HepG2 (cell line): ENCODE results near the gene DENND4C. TPM values are rescaled to one million over a fixed set of nuclear protein-coding genes. Genes with fewer than 3 reads are reported as not detected.
"Not testable (repeated sequence)": the region's sequence is repeated elsewhere in the genome, so short reads cannot be mapped to it uniquely, and the experiment has no call there.

Experiments
- ATAC-seq: fragments of 200-7000 bp; cut with Tn5 transposase; 3 replicates; pipeline ENCODE4 v1.9.1; 2020; ENCODE audit warnings: mild to moderate bottlenecking, moderate library complexity
- BruUV-seq: library from RNA; stranded (reverse); fragments of 400-500 nt; replicated peaks from 2 replicates; lab custom pipeline; 2021; lab: Mats Ljungman, UMichigan
- CTCF ChIA-PET: fragments of 300-600 bp; formaldehyde crosslinking; extraction: SDS; loops from one replicate; lab custom pipeline; 2021; ENCODE audit warnings: low total read pairs, inconsistent platforms, low intra/inter-chr PET ratio; lab: Yijun Ruan, JAX
- POLR2A ChIA-PET: fragments of 350-600 bp; sonication (Branson Sonifier 250); formaldehyde crosslinking; loops from one replicate; lab custom pipeline; 2020; ENCODE audit warnings: antibody characterized with exemption, inconsistent platforms; lab: Yijun Ruan, JAX
- DNase-seq: peaks from one replicate; pipeline ENCODE4 v3.0.0-alpha.2; 2015; ENCODE audit warnings: low spot score
- FAIRE-seq: peaks from 3 replicates; lab custom pipeline; 2011; peaks lifted over from hg19 to GRCh38; lab: Jason Lieb, UNC
- H2AFZ ChIP-seq: one replicate; pipeline ENCODE4 v1.6.1; 2011; ENCODE audit warnings: low read length, inconsistent platforms
- H3K27ac ChIP-seq: fragments of 300-600 bp; 3 replicates; pipeline ENCODE4 v1.8.0; 2011; ENCODE audit warnings: mixed run types, mild to moderate bottlenecking, mixed read lengths, low read length, inconsistent platforms; ENCODE audit not compliant: insufficient read depth; ENCODE audit errors: extremely low read length
- H3K27me3 ChIP-seq, 2 experiments: fragments of 200-600 bp in 1 of 2; 2 replicates in 1 of 2; 3 replicates in 1 of 2; pipeline versions ENCODE4 v1.6.0 to v1.8.0; 2011; ENCODE audit warnings: low read length in 2 of 2, mild to moderate bottlenecking in 2 of 2, moderate library complexity in 2 of 2, inconsistent platforms in 1 of 2; ENCODE audit not compliant: insufficient read depth in 2 of 2, control insufficient read depth in 1 of 2
- H3K36me3 ChIP-seq, 2 experiments: fragments of 200-600 bp in 1 of 2; replicated peaks in 1 of 2; 2 replicates in 1 of 2; 3 replicates in 1 of 2; pipeline versions ENCODE4 v1.5.1 to v1.8.0; 2011; ENCODE audit warnings: low read length in 2 of 2, inconsistent platforms in 1 of 2; ENCODE audit not compliant: insufficient read depth in 2 of 2, control insufficient read depth in 1 of 2
- H3K4me1 ChIP-seq: 2 replicates; pipeline ENCODE4 v1.5.1; 2012; ENCODE audit warnings: low read length, inconsistent platforms; ENCODE audit not compliant: insufficient read depth
- H3K4me2 ChIP-seq: 2 replicates; pipeline ENCODE4 v1.6.0; 2011; ENCODE audit warnings: low read depth, low read length, inconsistent platforms
- H3K4me3 ChIP-seq, 3 experiments: fragments of 200-600 bp in 1 of 3; sonication (generic), shearing (Covaris generic) in 1 of 3; replicated peaks in 1 of 3; 2 replicates each; pipeline ENCODE4 v1.5.1; 2011 to 2016; ENCODE audit warnings: low read length in 3 of 3, inconsistent platforms in 2 of 3, low read depth in 2 of 3, mild to moderate bottlenecking in 2 of 3, control low read depth in 1 of 3, mixed read lengths in 1 of 3; ENCODE audit not compliant: insufficient read depth in 1 of 3
- H3K79me2 ChIP-seq: one replicate; pipeline ENCODE4 v1.6.1; 2011; ENCODE audit warnings: low read length, inconsistent platforms; ENCODE audit not compliant: insufficient read depth
- H3K9ac ChIP-seq: 2 replicates; pipeline ENCODE4 v1.6.0; 2011; ENCODE audit warnings: mild to moderate bottlenecking, low read depth, low read length, inconsistent platforms; ENCODE audit not compliant: insufficient read depth
- H3K9me3 ChIP-seq: 2 replicates; pipeline ENCODE4 v1.5.1; 2012; ENCODE audit warnings: mild to moderate bottlenecking, low read length
- H4K20me1 ChIP-seq: 2 replicates; pipeline ENCODE4 v1.6.0; 2011; ENCODE audit warnings: inconsistent platforms, mild to moderate bottlenecking, low read length, moderate library complexity; ENCODE audit not compliant: insufficient read depth
- ZBTB4 ChIP-seq: sonication (generic); formaldehyde crosslinking; IDR thresholded peaks from 2 replicates; pipeline ENCODE4 v1.4.0; 2020; ENCODE audit warnings: missing genetic modification reagents, mild to moderate bottlenecking, borderline replicate concordance
- WGBS: methylation state at CpG from one replicate; pipeline ENCODE4 v1.1.6; 2017; ENCODE audit warnings: low lambda C conversion rate; 5-methylcytosine and 5-hydroxymethylcytosine counted together
- in situ Hi-C: cut with HindIII; loops from 2 replicates; pipeline ENCODE4 v1.10.0; 2017; ENCODE audit warnings: low pct_unique_long_range_greater_than_20kb; ENCODE audit not compliant: extremely low pct_ligation_motif_present
- intact Hi-C: fragments of 100-400 bp; cut with micrococcal nuclease; formaldehyde crosslinking; loops from one replicate; pipeline ENCODE4 v1.10.0; 2022; ENCODE audit not compliant: unreplicated experiment
- polyA plus RNA-seq, 8 experiments: library from polyadenylated mRNA; depleted of rRNA in 3 of 8; stranded (reverse) in 7 of 8; unstranded in 1 of 8; fragments of >200 nt; fragmentation: Illumina TruSeq in 4 of 8; extraction: Trizol in 4 of 8; gene quantifications; 2 replicates each; pipeline versions ENCODE4 v1.2.1 to v1.2.3, GENCODE V29; 2011 to 2016; ENCODE audit warnings: low read depth in 4 of 8, missing spikeins in 1 of 8, mixed read lengths in 1 of 8; ENCODE audit not compliant: insufficient read depth in 1 of 8
- total RNA-seq, 5 experiments: library from RNA; depleted of rRNA; stranded (reverse); fragments of >200 nt; fragmentation: Illumina TruSeq; extraction: Trizol; gene quantifications; 2 replicates each; pipeline ENCODE4 v1.2.3, GENCODE V29; 2016; ENCODE audit warnings: low read depth in 1 of 5

DENND4C gene
- total and polyA plus RNA-seq, 2 of the 13 experiments (the other 11 are each of a cell fraction or from before 2014, with no cell fraction given) = 19.1 to 27.2 TPM

GRCh38 chr9:19387317-19387716 is 156.8 kb downstream of the DENND4C start:
- H3K36me3 ChIP-seq = no peaks in the 10 kb centered on the region
- TF ChIP-seq ZBTB4 (CRISPR knock-in tag) = no peak

GRCh38 chr9:19389539-19389938 is 159.0 kb downstream of the DENND4C start:
- FAIRE-seq, H3K9ac ChIP-seq, DNase-seq, BruUV-seq, ATAC-seq, POLR2A ChIA-PET, H3K27ac ChIP-seq, H4K20me1 ChIP-seq, H3K9me3 ChIP-seq, H3K79me2 ChIP-seq, intact Hi-C loops, H2AFZ ChIP-seq, H3K27me3 ChIP-seq, CTCF ChIA-PET, H3K4me2 ChIP-seq, H3K4me3 ChIP-seq, H3K36me3 ChIP-seq, in situ Hi-C loops, H3K4me1 ChIP-seq: not testable (repeated sequence)
- 83% methylated on average over 4 of the region's 4 CpGs for WGBS

More at GRCh38 chr9:19387317-19387716, 156.8 kb downstream of the DENND4C start:
- FAIRE-seq = no peak
- H3K79me2 ChIP-seq = no peaks in the 10 kb centered on the region
- no peak overlapping the region for H3K9ac ChIP-seq
- H2AFZ ChIP-seq = no peak overlapping the region
- H3K27me3 ChIP-seq = no peaks in the 10 kb centered on the region
- ChIA-PET POLR2A (no interaction called here), CTCF (no interaction called here)
- intact Hi-C loops (no loop called here), in situ Hi-C loops (no loop called here)
- no peak for DNase-seq
- H3K4me3 ChIP-seq = no peak overlapping the region
- no peaks in the 10 kb centered on the region for H4K20me1 ChIP-seq
- H3K27ac ChIP-seq = no peak overlapping the region
- H3K4me1 ChIP-seq = no peaks in the 10 kb centered on the region
- WGBS = 43% methylated on average over 2 of the region's 2 CpGs
- H3K9me3 ChIP-seq = no peaks in the 10 kb centered on the region
- no peak for ATAC-seq
- no peak overlapping the region for H3K4me2 ChIP-seq
- no TSS peak for BruUV-seq
